ENCODE results near the gene CSNK2A1. TPM values are rescaled to one million over a fixed set of nuclear protein-coding genes. Genes with fewer than 3 reads are reported as not detected.
A peak's percentile ranks its signal among the peaks of the same experiment; 100 is the strongest.

CSNK2A1 gene
- total RNA-seq, 2 donors from 2014 or later: 168 to 184 TPM

- Mint-ChIP-seq H3K4me3 (no peak overlapping the region), H3K36me3 (ENCODE audit: insufficient read depth in 2 of 2) (no peaks in the 10 kb centered on the region), H3K4me1 (ENCODE audit: low read depth) (no peaks in the 10 kb centered on the region), H3K27ac (no peak overlapping the region), H3K27me3 (ENCODE audit: low read depth) (peaks cover 30% of the 10 kb centered on the region), H3K9me3 (no peaks in the 10 kb centered on the region)
- ATAC-seq (replicated peaks in 1 of 2) (no peak), DNase-seq (no peak)
Observed at GRCh38 chr20:574297-574942, 30.8 kb upstream of the CSNK2A1 start.

GRCh38 chr20:573414-574296, 30.1 kb upstream of the CSNK2A1 start:
- DNase-seq (no peak), ATAC-seq (replicated peaks in 1 of 2) (no peak)
- H3K27ac Mint-ChIP-seq: no peak overlapping the region
- no peaks in the 10 kb centered on the region for H3K36me3 Mint-ChIP-seq (ENCODE audit: insufficient read depth in 2 of 2)
- H3K9me3 Mint-ChIP-seq: no peaks in the 10 kb centered on the region
- peaks cover 36% of the 10 kb centered on the region for H3K27me3 Mint-ChIP-seq (ENCODE audit: low read depth)
- H3K4me3 Mint-ChIP-seq: no peak overlapping the region
- H3K4me1 Mint-ChIP-seq (ENCODE audit: low read depth): no peaks in the 10 kb centered on the region

GRCh38 chr20:572727-573126, 29.1 kb upstream of the CSNK2A1 start:
- Mint-ChIP-seq H3K36me3 (ENCODE audit: insufficient read depth in 2 of 2) (no peaks in the 10 kb centered on the region), H3K4me3 (no peak overlapping the region)

GRCh38 chr20:571754-572441, 28.3 kb upstream of the CSNK2A1 start:
- H3K27me3 Mint-ChIP-seq (ENCODE audit: low read depth): peaks cover 37% of the 10 kb centered on the region
- H3K36me3 Mint-ChIP-seq (ENCODE audit: insufficient read depth in 2 of 2): no peaks in the 10 kb centered on the region
- no peaks in the 10 kb centered on the region for H3K4me1 Mint-ChIP-seq (ENCODE audit: low read depth)

More at GRCh38 chr20:572727-573126, 29.1 kb upstream of the CSNK2A1 start:
- Mint-ChIP-seq H3K9me3 (no peaks in the 10 kb centered on the region), H3K27ac (no peak overlapping the region), H3K27me3 (ENCODE audit: low read depth) (peaks cover 37% of the 10 kb centered on the region), H3K4me1 (ENCODE audit: low read depth) (no peaks in the 10 kb centered on the region)
- DNase-seq (no peak), ATAC-seq (replicated peaks in 1 of 2) (no peak)

GRCh38 chr20:568673-569415, 25.3 kb upstream of the CSNK2A1 start:
- no peaks in the 10 kb centered on the region for H3K9me3 Mint-ChIP-seq
- no peak overlapping the region for H3K4me3 Mint-ChIP-seq
- DNase-seq (no peak), ATAC-seq (replicated peaks in 1 of 2) (no peak)
- H3K36me3 Mint-ChIP-seq (ENCODE audit: insufficient read depth in 2 of 2): no peaks in the 10 kb centered on the region
- peaks cover 28% of the 10 kb centered on the region for H3K27me3 Mint-ChIP-seq (ENCODE audit: low read depth)
- H3K27ac Mint-ChIP-seq: no peak overlapping the region
- H3K4me1 Mint-ChIP-seq (ENCODE audit: low read depth): no peaks in the 10 kb centered on the region

More at GRCh38 chr20:571754-572441, 28.3 kb upstream of the CSNK2A1 start:
- DNase-seq (no peak), ATAC-seq (replicated peaks in 1 of 2) (no peak)
- H3K27ac Mint-ChIP-seq: no peak overlapping the region
- H3K9me3 Mint-ChIP-seq: no peaks in the 10 kb centered on the region
- H3K4me3 Mint-ChIP-seq: no peak overlapping the region

GRCh38 chr20:568097-568652, 24.6 kb upstream of the CSNK2A1 start:
- Mint-ChIP-seq H3K4me3 (no peak overlapping the region), H3K36me3 (ENCODE audit: insufficient read depth in 2 of 2) (no peaks in the 10 kb centered on the region), H3K27me3 (ENCODE audit: low read depth) (peaks cover 21% of the 10 kb centered on the region), H3K9me3 (no peaks in the 10 kb centered on the region), H3K27ac (no peak overlapping the region), H3K4me1 (ENCODE audit: low read depth) (no peaks in the 10 kb centered on the region)
- ATAC-seq (replicated peaks in 1 of 2) (peak; percentile 31 to 53), DNase-seq (no peak)

- Mint-ChIP-seq H3K9me3 (no peaks in the 10 kb centered on the region), H3K4me3 (no peak overlapping the region)
- ATAC-seq (replicated peaks in 1 of 2): no peak
Observed at GRCh38 chr20:564192-564591, 20.6 kb upstream of the CSNK2A1 start.

GRCh38 chr20:563187-563586, 19.6 kb upstream of the CSNK2A1 start:
- Mint-ChIP-seq H3K9me3 (no peaks in the 10 kb centered on the region), H3K4me1 (ENCODE audit: low read depth) (no peaks in the 10 kb centered on the region), H3K27me3 (ENCODE audit: low read depth) (peaks cover 11% of the 10 kb centered on the region), H3K4me3 (no peak overlapping the region), H3K36me3 (ENCODE audit: insufficient read depth in 2 of 2) (no peaks in the 10 kb centered on the region), H3K27ac (no peak overlapping the region)
- ATAC-seq (replicated peaks in 1 of 2) (no peak), DNase-seq (no peak)

More at GRCh38 chr20:564192-564591, 20.6 kb upstream of the CSNK2A1 start:
- H3K27ac Mint-ChIP-seq: no peak overlapping the region
- no peaks in the 10 kb centered on the region for H3K36me3 Mint-ChIP-seq (ENCODE audit: insufficient read depth in 2 of 2)
- no peak for DNase-seq
- no peaks in the 10 kb centered on the region for H3K4me1 Mint-ChIP-seq (ENCODE audit: low read depth)
- H3K27me3 Mint-ChIP-seq (ENCODE audit: low read depth): peaks cover 18% of the 10 kb centered on the region

- ATAC-seq (replicated peaks in 1 of 2): no peak
- Mint-ChIP-seq H3K36me3 (ENCODE audit: insufficient read depth in 2 of 2) (no peaks in the 10 kb centered on the region), H3K9me3 (no peaks in the 10 kb centered on the region), H3K27ac (no peak overlapping the region), H3K4me1 (ENCODE audit: low read depth) (no peaks in the 10 kb centered on the region), H3K4me3 (no peak overlapping the region), H3K27me3 (ENCODE audit: low read depth) (peaks cover 11% of the 10 kb centered on the region)
- DNase-seq: no peak
Observed at GRCh38 chr20:562232-562897, 18.8 kb upstream of the CSNK2A1 start.

- no peak overlapping the region for H3K4me3 Mint-ChIP-seq
- H3K27me3 Mint-ChIP-seq (ENCODE audit: low read depth): peaks cover 11% of the 10 kb centered on the region
- H3K27ac Mint-ChIP-seq: no peak overlapping the region
- DNase-seq (peak; percentile 51 to 57), ATAC-seq (replicated peaks in 1 of 2) (peak; percentile 50 to 66)
- H3K9me3 Mint-ChIP-seq: no peaks in the 10 kb centered on the region
- no peaks in the 10 kb centered on the region for H3K4me1 Mint-ChIP-seq (ENCODE audit: low read depth)
- no peaks in the 10 kb centered on the region for H3K36me3 Mint-ChIP-seq (ENCODE audit: insufficient read depth in 2 of 2)
Observed at GRCh38 chr20:561437-562231, 18.0 kb upstream of the CSNK2A1 start.

GRCh38 chr20:560680-561079, 17.1 kb upstream of the CSNK2A1 start:
- H3K4me1 Mint-ChIP-seq (ENCODE audit: low read depth): no peaks in the 10 kb centered on the region
- no peak overlapping the region for H3K4me3 Mint-ChIP-seq
- no peak for DNase-seq
- no peak overlapping the region for H3K27ac Mint-ChIP-seq
- H3K9me3 Mint-ChIP-seq: no peaks in the 10 kb centered on the region
- H3K27me3 Mint-ChIP-seq (ENCODE audit: low read depth): peaks cover 14% of the 10 kb centered on the region
- no peaks in the 10 kb centered on the region for H3K36me3 Mint-ChIP-seq (ENCODE audit: insufficient read depth in 2 of 2)
- ATAC-seq (replicated peaks in 1 of 2): no peak

Measured in activated T-cell treated with anti-CD3 and anti-CD28 coated beads, Interleukin-2, amount 50 U/mL, for 72 hours (primary cell).